ENCODE data around the gene PICK1.

GRCh38 chr22:38023045-38023444 is 34.2 kb upstream of the PICK1 start:
- no peak for TF ChIP-seq POLR2A (IDR thresholded peaks at IDR 0.05; ENCODE audit: low read depth, low read length)
- TF ChIP-seq CTCF (conservative IDR thresholded peaks at IDR 0.05; ENCODE audit: low read depth, low read length) = no peak
- no peak for TF ChIP-seq CEBPB (IDR thresholded peaks at IDR 0.05; ENCODE audit: low read depth, low read length)
- no peak for TF ChIP-seq USF2 (IDR thresholded peaks at IDR 0.05; ENCODE audit: low read depth, low read length)
- TF ChIP-seq RFX5 (IDR thresholded peaks at IDR 0.05; ENCODE audit: low read depth, low read length) = no peak
- TF ChIP-seq FOS (IDR thresholded peaks at IDR 0.05; ENCODE audit: low read depth, low read length) = no peak
- no peak for TF ChIP-seq MAZ (IDR thresholded peaks at IDR 0.05; ENCODE audit: borderline replicate concordance, low read depth, low read length)
- TF ChIP-seq RAD21 (IDR thresholded peaks at IDR 0.05; ENCODE audit: low read length) = no peak
- no peak for TF ChIP-seq SMC3 (IDR thresholded peaks at IDR 0.05; ENCODE audit: low read depth, low read length)

Data from IMR-90 (cell line).